ENCODE measurements around the gene SPATA20.

Gene SPATA20

GRCh38 chr17:50560931-50561745, 14.2 kb downstream of the SPATA20 start:
- DNase-seq: no peak

DNA sequence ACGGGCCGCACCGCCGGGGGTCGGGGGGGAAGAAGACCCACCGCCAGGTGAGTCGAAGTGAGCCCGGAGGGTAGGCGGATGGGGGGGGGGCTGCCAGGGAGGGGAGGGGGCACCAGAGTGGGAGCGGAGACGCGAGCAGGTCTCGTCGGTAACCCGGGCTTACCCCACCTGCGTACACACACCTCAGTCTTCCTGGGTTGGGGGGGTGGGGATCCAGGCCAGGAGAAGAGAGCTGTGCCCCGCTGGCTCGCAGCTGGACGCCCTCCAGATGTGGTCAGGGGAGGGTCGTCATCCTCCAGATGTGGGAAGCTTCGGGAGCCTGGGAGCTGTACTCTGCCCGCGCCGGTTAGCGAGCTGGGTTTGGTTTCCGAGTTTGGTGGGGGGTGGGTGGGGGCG, 14.8 kb downstream of the SPATA20 start:
- no peak for DNase-seq

DNA sequence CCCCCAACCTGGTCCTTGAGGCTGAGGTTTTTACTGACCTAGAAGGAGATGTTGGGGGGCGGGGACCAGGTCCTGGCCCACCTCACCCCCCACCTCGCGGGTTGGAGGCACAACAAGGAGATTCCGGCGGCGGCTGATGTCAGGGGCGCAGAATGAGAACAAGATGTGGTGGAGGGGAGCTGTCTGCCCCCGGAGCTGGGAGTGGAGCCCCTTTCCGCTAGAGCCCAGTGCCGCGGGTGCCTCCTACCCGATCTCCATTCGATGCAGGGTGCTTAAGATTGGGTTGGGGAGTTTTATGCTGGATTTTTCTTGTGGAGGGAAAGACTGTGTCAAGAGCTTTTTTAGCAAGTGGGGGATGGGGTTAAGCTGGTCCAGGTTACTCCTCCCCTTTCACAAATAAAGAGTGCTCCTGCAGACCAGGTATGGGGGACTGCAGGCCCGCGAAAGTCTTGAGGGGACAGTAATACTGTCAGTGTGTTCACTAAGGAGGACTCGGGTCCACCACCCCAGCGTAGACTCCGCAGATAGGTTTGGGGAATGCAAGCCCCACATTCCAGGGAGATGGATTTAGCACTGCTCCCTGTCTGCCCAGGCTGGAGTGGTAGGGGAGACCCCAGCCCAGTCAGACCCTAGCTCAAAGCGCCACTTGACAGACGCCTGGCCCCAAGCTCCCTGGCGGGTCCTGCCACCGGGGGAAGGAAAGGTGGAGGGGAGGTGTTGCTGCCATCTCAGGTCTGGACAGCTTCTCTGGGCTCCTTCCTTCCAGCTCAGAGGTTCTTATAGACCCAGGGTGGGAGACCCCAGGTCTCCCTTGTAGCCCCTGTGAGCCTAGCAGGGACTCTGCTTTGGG, 15.5 kb downstream of the SPATA20 start:
- DNase-seq: no peak

DNA sequence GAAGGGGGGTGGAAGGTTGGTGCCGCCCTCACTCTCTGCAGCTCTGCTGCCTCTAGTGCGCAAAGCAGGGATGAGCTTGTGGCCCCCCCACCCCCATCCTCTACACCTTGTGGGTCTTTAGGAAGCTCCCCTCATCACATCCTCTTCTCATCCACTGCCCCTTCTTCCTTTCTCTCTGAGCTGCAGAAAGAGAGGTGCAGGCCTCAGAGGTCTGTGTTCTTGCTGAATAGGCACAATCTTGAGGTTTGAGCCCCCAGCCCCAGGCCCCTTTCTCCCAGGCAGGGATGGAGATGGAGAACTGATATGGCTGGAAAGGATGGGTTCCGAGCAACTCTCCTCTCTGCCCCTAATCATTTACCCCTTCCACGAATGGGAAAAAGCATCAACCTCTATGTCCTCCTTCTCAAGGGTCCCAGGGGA, 16.1 kb downstream of the SPATA20 start:
- DNase-seq: no peak

GRCh38 chr17:50564916-50565315, 17.9 kb downstream of the SPATA20 start:
- no peak for DNase-seq

DNA sequence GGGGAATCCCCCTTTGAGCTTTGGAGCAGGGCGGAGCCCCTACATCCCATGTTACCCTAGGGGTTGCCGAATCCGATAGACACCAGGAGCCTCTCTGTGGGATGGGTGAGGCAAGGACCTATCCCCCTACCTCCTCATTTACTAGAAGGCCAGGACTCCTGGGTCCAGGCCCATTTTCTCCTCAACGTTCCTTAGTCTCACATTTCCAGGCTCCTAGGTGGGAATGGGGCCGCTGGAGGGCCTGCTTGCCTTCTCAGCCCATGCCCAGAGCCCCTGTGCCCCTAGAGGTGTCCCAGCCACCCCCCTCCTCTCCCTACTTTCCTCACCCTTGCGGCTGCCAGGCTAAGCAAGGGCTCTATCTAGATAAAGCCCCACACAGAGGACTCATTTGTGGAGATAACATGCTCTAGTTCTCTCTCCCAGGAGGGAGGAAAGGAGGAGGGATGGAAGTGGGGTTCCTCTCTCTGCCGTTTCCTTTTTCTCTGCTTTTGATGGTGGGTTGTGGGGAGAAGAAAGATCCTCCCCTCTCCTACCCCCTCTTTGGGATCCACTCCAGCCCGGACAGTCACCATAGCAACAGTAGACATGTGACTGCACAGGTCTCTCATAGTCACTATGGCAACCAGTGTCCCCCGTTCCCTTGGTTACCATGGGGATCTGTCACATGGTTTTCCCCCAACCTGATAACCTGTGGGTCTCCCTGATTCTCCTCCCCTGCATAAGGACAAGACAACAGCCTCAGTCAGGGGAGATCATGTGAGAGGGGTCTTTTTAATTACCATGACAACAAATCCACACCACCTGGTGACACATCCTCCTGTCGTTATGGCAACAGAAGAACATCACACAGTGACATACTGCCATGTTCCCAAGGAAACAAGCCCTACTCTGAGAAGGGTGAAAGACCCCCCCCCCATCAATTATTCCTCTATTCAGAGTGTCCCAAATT, 18.7 kb downstream of the SPATA20 start:
- DNase-seq: no peak

GRCh38 chr17:50566886-50567285, 19.9 kb downstream of the SPATA20 start:
- DNase-seq: no peak

DNA sequence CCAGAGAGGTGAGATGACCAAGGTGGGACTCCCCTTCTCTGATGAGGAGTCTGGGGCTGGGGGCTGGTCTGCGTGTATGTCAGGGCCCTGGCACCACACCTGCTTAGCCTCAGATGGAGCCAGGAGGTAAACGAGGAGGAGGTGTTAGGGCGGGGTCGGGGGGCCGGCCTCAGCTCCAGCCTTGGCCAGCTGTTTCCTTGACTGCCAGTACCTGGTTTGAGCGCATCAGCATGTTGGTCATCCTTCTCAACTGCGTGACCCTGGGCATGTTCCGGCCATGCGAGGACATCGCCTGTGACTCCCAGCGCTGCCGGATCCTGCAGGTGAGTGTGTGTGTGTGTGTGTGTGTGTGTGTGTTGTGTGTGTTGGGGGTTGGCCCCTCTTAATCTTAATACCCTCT, 21.7 kb downstream of the SPATA20 start:
- no peak for DNase-seq

- DNase-seq: no peak
These were observed 22.6 kb downstream of the SPATA20 start for GRCh38 chr17:50569592-50569991.

DNA sequence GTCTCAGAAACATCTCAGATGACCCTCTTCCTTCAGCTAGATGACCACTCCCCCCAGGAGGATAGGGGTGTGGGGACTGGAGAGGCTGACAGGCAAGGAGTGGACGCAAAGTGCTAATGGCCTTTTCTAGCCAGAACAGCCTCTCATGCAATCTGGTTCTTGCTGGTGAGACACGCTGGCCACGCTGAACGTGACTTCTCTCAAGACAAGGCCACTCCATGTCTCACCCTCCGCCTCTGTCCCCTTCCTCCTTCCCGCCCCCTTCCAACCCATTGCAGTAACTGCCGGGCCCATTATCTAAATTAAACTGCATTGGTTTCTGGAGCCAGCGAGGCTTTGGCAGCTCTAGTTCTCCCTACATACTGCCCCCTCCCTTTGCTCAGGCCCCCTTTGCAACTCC, 23.1 kb downstream of the SPATA20 start:
- no peak for DNase-seq

DNA sequence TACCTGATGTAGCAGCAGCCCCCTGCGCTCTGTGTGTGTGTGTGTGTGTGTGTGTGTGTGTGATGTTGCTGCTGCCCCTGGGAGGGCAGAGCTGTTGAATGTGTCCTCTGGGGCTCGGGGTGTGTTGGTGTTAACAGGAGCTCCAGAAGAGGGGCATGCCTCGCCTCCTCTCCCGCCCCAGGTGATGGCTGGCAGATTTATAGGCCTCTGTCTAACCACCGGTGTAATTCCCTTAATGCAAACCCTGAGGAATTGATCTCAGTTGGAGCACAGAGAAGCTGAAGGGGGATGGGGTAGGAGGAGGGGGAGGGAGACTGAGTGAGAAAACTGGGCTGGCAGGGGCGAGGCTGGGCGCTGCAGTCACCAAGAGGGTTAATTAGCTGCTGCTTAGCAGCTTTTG, 23.6 kb downstream of the SPATA20 start:
- DNase-seq: no peak

GRCh38 chr17:50571681-50572080, 24.7 kb downstream of the SPATA20 start:
- DNase-seq: no peak

GRCh38 chr17:50572541-50572940, 25.6 kb downstream of the SPATA20 start:
- no peak for DNase-seq

DNA sequence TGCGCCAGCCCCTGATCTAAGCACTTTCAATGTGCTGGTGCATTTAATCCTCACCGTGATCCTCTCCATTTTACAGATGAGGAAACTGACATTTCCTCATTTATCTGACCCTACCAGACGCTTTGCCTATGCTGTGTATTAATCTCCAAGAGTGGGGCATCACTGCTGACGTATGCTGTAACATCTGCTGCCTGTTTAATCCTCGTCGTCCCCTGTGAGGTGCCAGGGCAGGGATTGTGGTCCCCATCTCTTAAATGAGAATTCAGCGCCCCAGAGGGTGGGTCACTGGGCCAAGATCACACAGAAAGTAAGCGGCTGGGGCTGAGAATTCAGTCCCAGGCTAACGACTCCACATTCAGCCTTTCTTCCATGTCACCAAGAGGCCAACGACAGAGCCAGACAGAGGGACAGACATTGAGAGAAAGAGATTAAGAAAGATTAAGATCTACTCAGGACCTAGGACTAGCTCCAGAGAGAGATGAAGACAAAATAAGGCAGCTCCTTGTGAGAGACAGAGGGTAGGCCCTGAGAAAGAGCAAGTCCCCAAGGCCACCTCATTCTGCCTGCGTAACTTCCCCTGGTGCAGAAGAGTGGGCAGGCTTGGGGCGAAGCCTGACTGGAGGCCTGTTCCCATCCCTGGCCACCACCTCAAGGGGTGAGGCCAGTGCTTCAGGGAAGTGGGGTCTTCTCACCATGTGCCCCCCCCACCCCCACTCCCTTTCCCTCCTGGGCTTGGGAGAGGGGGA, 27.1 kb downstream of the SPATA20 start:
- DNase-seq: no peak

DNA sequence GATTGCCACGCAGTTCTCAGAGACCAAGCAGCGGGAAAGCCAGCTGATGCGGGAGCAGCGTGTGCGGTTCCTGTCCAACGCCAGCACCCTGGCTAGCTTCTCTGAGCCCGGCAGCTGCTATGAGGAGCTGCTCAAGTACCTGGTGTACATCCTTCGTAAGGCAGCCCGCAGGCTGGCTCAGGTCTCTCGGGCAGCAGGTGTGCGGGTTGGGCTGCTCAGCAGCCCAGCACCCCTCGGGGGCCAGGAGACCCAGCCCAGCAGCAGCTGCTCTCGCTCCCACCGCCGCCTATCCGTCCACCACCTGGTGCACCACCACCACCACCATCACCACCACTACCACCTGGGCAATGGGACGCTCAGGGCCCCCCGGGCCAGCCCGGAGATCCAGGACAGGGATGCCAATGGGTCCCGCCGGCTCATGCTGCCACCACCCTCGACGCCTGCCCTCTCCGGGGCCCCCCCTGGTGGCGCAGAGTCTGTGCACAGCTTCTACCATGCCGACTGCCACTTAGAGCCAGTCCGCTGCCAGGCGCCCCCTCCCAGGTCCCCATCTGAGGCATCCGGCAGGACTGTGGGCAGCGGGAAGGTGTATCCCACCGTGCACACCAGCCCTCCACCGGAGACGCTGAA, 28.7 kb downstream of the SPATA20 start:
- no peak for DNase-seq

DNA sequence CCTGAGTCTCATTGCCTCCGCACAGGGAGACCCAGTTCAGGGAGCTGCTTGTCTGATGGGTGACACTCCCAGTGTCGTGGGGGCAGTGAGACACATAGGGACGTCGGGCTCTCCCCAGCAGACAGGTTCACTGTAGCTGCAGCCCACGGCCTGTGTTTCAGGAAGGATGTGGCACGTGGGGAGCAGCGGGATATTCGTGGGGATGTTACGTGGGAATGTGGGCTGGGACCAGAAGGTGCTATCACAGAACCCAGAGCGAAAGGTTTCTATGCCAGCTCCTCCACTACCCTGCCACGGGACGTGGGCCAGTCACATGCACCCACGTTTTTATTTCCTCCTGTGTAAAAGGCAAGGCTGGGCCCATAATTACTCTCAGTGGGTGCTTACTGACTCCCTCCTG, 29.9 kb downstream of the SPATA20 start:
- no peak for DNase-seq

GRCh38 chr17:50577451-50577954, 30.5 kb downstream of the SPATA20 start:
- no peak for DNase-seq

- DNase-seq: no peak
These were observed 31.2 kb downstream of the SPATA20 start for GRCh38 chr17:50578173-50578572.

GRCh38 chr17:50579399-50579798, 32.4 kb downstream of the SPATA20 start:
- no peak for DNase-seq

GRCh38 chr17:50580646-50581045, 33.7 kb downstream of the SPATA20 start:
- no peak for DNase-seq

DNA sequence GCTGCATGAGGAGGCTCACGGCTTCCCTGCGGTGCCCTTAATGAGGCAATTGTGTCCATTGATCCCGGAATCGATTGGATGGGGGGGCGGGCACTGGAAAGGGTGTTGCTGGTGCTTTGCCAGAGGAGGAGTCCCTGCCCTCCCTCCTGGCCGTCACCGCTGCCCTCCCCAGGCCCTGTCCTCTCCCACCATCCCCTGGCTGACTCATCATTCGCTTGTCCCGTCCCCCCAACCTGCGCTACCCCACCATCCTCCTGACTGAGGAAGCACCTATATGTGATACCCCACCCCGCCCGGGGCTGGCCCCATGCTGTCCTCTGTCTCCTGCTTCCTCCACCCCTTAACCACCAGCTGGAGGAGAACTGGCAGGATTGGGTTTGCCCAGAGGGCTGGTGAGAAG, 34.3 kb downstream of the SPATA20 start:
- no peak for DNase-seq

- DNase-seq: no peak
These were observed 35.8 kb downstream of the SPATA20 start for GRCh38 chr17:50582741-50583140.
